H1 (cell line): ENCODE measurements around the gene FKBP10. TPM values are rescaled to one million over a fixed set of nuclear protein-coding genes. Genes with fewer than 3 reads are reported as not detected.

Experiments
- ASH2L ChIP-seq: fragments of 200-600, 300-600 bp; sonication (generic); IDR thresholded peaks from one replicate; pipeline ENCODE4 v1.7.1; 2017; ENCODE audit warnings: low read length
- CEBPB ChIP-seq: IDR thresholded peaks from 2 replicates; pipeline ENCODE4 v1.6.1; 2012; ENCODE audit warnings: low read depth, low read length
- CHD1 ChIP-seq: IDR thresholded peaks from 2 replicates; pipeline ENCODE4 v1.6.1; 2012; ENCODE audit warnings: low read depth, low read length, improper control_type of control experiment
- EP300 ChIP-seq, 2 experiments: IDR thresholded peaks; 1 replicate in 1 of 2; 2 replicates in 1 of 2; pipeline ENCODE4 v1.6.1; 2011 to 2012; ENCODE audit warnings: low read depth in 2 of 2, low read length in 2 of 2, mild to moderate bottlenecking in 2 of 2, borderline replicate concordance in 1 of 2, inconsistent platforms in 1 of 2, moderate library complexity in 1 of 2
- EZH2 ChIP-seq: fragments of 200-600 bp; sonication (generic); IDR thresholded peaks from 2 replicates; pipeline ENCODE4 v1.7.1; 2012; ENCODE audit warnings: low read depth, mild to moderate bottlenecking, moderate library complexity, low read length, inconsistent platforms; ENCODE audit not compliant: severe bottlenecking
- GABPA ChIP-seq: IDR thresholded peaks from 2 replicates; pipeline ENCODE4 v1.6.1; 2011; ENCODE audit warnings: mild to moderate bottlenecking, low read length, moderate library complexity, borderline replicate concordance; ENCODE audit not compliant: insufficient read depth
- HDAC2 ChIP-seq, 2 experiments: fragments of 300-600 bp in 1 of 2; sonication (generic) in 1 of 2; IDR thresholded peaks; 2 replicates each; pipeline ENCODE4 v1.6.1; 2011 to 2012; ENCODE audit warnings: low read depth in 2 of 2, low read length in 2 of 2, mild to moderate bottlenecking in 2 of 2, moderate library complexity in 2 of 2, borderline replicate concordance in 1 of 2, inconsistent platforms in 1 of 2
- MAFK ChIP-seq: IDR thresholded peaks from 2 replicates; pipeline ENCODE4 v1.6.1; 2012; ENCODE audit warnings: low read depth, mild to moderate bottlenecking, improper control_type of control experiment, low read length
- RBBP5 ChIP-seq: IDR thresholded peaks from 2 replicates; pipeline ENCODE4 v1.7.1; 2012; ENCODE audit warnings: low read depth, mild to moderate bottlenecking, inconsistent platforms, low read length, moderate library complexity, borderline replicate concordance
- SIRT6 ChIP-seq: IDR thresholded peaks from one replicate; pipeline ENCODE4 v1.7.1; 2012; ENCODE audit warnings: low read length, inconsistent platforms
- SIX5 ChIP-seq: IDR thresholded peaks from 2 replicates; pipeline ENCODE4 v1.6.1; 2011; ENCODE audit warnings: mild to moderate bottlenecking, low read depth, low read length
- SP4 ChIP-seq: IDR thresholded peaks from 2 replicates; pipeline ENCODE4 v1.6.1; 2012; ENCODE audit warnings: low read length, inconsistent platforms
- SRF ChIP-seq: IDR thresholded peaks from 2 replicates; pipeline ENCODE4 v1.6.1; 2011; ENCODE audit warnings: mild to moderate bottlenecking, low read depth, low read length, moderate library complexity
- SUZ12 ChIP-seq: fragments of 200-600 bp; sonication (generic); IDR thresholded peaks from 2 replicates; pipeline ENCODE4 v1.6.1; 2012; ENCODE audit warnings: mild to moderate bottlenecking, inconsistent platforms, low read length, moderate library complexity, mixed read lengths
- TAF7 ChIP-seq: optimal IDR thresholded peaks from 2 replicates; pipeline ENCODE3; 2011; ENCODE audit warnings: low read depth, mild to moderate bottlenecking, inconsistent platforms, low read length, moderate library complexity, borderline replicate concordance
- TBP ChIP-seq: IDR thresholded peaks from 2 replicates; pipeline ENCODE4 v1.6.1; 2011; ENCODE audit warnings: low read depth, low read length, improper control_type of control experiment
- YY1 ChIP-seq: IDR thresholded peaks from 2 replicates; pipeline ENCODE4 v1.6.1; 2011; ENCODE audit warnings: low read depth, mild to moderate bottlenecking, low read length
- ZNF274 ChIP-seq: IDR thresholded peaks from 2 replicates; pipeline ENCODE4 v1.7.0; 2012; ENCODE audit warnings: low read length, borderline replicate concordance; ENCODE audit errors: extremely low read depth
- polyA plus RNA-seq, 7 experiments: library from polyadenylated mRNA; depleted of rRNA in 3 of 7; stranded (reverse) in 5 of 7; unstranded in 2 of 7; fragments of >200 nt in 5 of 7; fragments of 200-250 nt in 2 of 7; gene quantifications; 1 replicate in 5 of 7; 2 replicates in 1 of 7; 4 replicates in 1 of 7; pipeline versions ENCODE4 v1.2.1 to v1.2.3, GENCODE V29; 2011 to 2013; ENCODE audit warnings: missing spikeins in 2 of 7, mixed read lengths in 2 of 7
- total RNA-seq: library from RNA; stranded (reverse); fragmentation: NEBNext Ultra II Directional; extraction: Animal tissue kit (Norgen Biotek cat#: 25700); gene quantifications from 2 replicates; pipeline ENCODE4 v1.2.1, GENCODE V29; 2021
- TF ChIP-seq, protein P1 (sequence below): IDR thresholded peaks from 2 replicates; pipeline ENCODE4 v1.6.1; 2012; ENCODE audit warnings: inconsistent platforms
- TF ChIP-seq, protein P2 (sequence below), 3 experiments: IDR thresholded peaks; 1 replicate in 2 of 3; 2 replicates in 1 of 3; pipeline versions ENCODE4 v1.5.1 to v1.6.1; 2011; ENCODE audit warnings: low read length in 3 of 3, mild to moderate bottlenecking in 3 of 3, inconsistent platforms in 2 of 3, low read depth in 1 of 3, moderate library complexity in 1 of 3; ENCODE audit not compliant: insufficient read depth in 1 of 3; ENCODE audit errors: control extremely low read depth in 1 of 3
- TF ChIP-seq, protein P3 (sequence below): IDR thresholded peaks from 2 replicates; pipeline ENCODE4 v1.6.1; 2011; ENCODE audit warnings: low read depth, mild to moderate bottlenecking, low read length; ENCODE audit not compliant: insufficient read depth

FKBP10 gene
- total and polyA plus RNA-seq, 2 of the 8 experiments (the other 6 are each of a cell fraction or from before 2014, with no cell fraction given) = 173 to 283 TPM

DNA sequence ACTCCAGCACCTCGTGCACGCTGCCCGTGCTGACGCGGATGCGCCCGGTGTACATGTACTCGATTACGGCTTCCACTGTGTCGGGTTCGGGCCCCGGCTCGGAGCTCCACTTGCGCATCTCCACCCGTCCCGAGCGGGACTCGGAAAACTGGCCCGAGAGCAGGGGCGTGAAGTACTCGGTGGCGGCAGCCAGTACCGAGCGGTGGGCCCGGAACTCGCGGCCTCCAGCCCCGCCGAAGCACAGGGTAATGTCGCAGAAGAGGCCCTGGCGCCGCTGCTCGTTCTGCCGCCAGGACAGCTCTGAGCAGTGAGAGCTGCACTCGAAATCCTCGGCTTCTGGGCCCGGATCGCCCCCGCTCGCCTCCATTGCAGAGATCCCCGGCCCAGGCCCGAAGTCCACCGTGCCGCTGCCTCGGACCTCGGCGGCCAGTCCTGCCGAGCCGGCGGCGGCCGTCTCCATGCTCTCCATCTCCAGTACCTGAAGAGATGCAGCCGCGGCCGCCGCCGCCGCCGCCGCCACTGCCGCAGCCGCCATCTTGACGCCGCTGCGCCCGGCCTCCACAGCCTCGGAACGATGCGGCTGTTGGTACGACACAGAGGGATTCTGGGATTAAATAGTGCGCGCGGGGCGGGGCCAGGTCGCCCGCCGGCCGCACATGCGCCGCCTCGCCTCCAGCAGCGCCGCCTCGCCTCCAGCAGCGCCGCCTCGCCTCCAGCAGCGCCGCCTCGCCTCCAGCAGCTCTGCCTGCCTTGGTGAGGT lies 52.2 kb downstream of the FKBP10 start, which contains the start of gene KLHL11 (continued):
- TF ChIP-seq GABPA = no peak; the same call in 1 of the 2 replicates
- TF ChIP-seq CEBPB = no peak
- TF ChIP-seq TAF7 = peak; percentile 87
- no peak for TF ChIP-seq SUZ12
- peak; percentile 84 for TF ChIP-seq ASH2L
- no peak for TF ChIP-seq SIRT6
- no peak for TF ChIP-seq HDAC2 (IDR thresholded peaks at IDR 0.05; ENCODE audit: borderline replicate concordance in 1 of 2, low read depth in 2 of 2, low read length in 2 of 2)
- TF ChIP-seq, protein P1, sequence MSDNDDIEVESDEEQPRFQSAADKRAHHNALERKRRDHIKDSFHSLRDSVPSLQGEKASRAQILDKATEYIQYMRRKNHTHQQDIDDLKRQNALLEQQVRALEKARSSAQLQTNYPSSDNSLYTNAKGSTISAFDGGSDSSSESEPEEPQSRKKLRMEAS = peak; percentile 87
- peak; percentile 97 for TF ChIP-seq YY1
- TF ChIP-seq MAFK = no peak
- TF ChIP-seq, protein P2, sequence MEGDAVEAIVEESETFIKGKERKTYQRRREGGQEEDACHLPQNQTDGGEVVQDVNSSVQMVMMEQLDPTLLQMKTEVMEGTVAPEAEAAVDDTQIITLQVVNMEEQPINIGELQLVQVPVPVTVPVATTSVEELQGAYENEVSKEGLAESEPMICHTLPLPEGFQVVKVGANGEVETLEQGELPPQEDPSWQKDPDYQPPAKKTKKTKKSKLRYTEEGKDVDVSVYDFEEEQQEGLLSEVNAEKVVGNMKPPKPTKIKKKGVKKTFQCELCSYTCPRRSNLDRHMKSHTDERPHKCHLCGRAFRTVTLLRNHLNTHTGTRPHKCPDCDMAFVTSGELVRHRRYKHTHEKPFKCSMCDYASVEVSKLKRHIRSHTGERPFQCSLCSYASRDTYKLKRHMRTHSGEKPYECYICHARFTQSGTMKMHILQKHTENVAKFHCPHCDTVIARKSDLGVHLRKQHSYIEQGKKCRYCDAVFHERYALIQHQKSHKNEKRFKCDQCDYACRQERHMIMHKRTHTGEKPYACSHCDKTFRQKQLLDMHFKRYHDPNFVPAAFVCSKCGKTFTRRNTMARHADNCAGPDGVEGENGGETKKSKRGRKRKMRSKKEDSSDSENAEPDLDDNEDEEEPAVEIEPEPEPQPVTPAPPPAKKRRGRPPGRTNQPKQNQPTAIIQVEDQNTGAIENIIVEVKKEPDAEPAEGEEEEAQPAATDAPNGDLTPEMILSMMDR (IDR thresholded peaks at IDR 0.05; ENCODE audit: control extremely low read depth in 1 of 3, insufficient read depth in 1 of 3, low read depth in 1 of 3, low read length in 3 of 3) = no peak; a peak in 1 of 4 replicates
- no peak for TF ChIP-seq ZNF274
- TF ChIP-seq, protein P3, sequence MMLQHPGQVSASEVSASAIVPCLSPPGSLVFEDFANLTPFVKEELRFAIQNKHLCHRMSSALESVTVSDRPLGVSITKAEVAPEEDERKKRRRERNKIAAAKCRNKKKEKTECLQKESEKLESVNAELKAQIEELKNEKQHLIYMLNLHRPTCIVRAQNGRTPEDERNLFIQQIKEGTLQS = no peak
- TF ChIP-seq SRF = no peak
- no peak for TF ChIP-seq CHD1
- TF ChIP-seq RBBP5 = peak; percentile 79
- TF ChIP-seq SP4 = no peak
- TF ChIP-seq SIX5 = no peak
- TF ChIP-seq TBP = peak; percentile 88
- TF ChIP-seq EZH2 = no peak
- TF ChIP-seq EP300 (IDR thresholded peaks at IDR 0.05; ENCODE audit: borderline replicate concordance in 1 of 2, low read depth in 2 of 2, low read length in 2 of 2) = peak in 1 of 2 experiments; percentile 56; a peak in 1 of 3 replicates
